ENCODE measurements around the gene AMPD2.

- TF ChIP-seq CTCF (IDR thresholded peaks at IDR 0.05) (no peak), POLR2AphosphoS5 (IDR thresholded peaks at IDR 0.05) (no peak), POLR2A (IDR thresholded peaks at IDR 0.05) (no peak)
Observed at GRCh38 chr1:109641861-109642260, 22.2 kb downstream of the AMPD2 start.

Measured in upper lobe of left lung (tissue), 4 donors.